SK-N-SH (cell line): ENCODE data around the gene ART5. TPM values are rescaled to one million over a fixed set of nuclear protein-coding genes. Genes with fewer than 3 reads are reported as not detected.

ENCODE experiments used
- CTCF ChIA-PET: fragments of 300-600, 350-600 bp; formaldehyde crosslinking; extraction: SDS; loops from one replicate; lab custom pipeline; 2021; lab: Yijun Ruan, JAX
- POLR2A ChIA-PET: fragments of 350-600 bp; sonication (Branson Sonifier 250); formaldehyde crosslinking; extraction: SDS; loops from one replicate; lab custom pipeline; 2020; ENCODE audit warnings: antibody characterized with exemption, inconsistent platforms; lab: Yijun Ruan, JAX
- DNase-seq: peaks from one replicate; pipeline ENCODE4 v3.0.0; 2012
- H2AFZ ChIP-seq: fragments of 200-600 bp; sonication (generic); 2 replicates; pipeline ENCODE4 v1.8.1; 2016; ENCODE audit warnings: antibody characterized with exemption, mild to moderate bottlenecking, low read depth
- H3F3A ChIP-seq: fragments of 200-600 bp; sonication (generic); replicated peaks from 2 replicates; pipeline ENCODE3; 2016; ENCODE audit warnings: antibody characterized with exemption, mild to moderate bottlenecking; ENCODE audit not compliant: insufficient read depth
- H3K27ac ChIP-seq, 2 experiments: fragments of 200-500 bp in 1 of 2; fragments of 200-600 bp in 1 of 2; sonication (Bioruptor generic) in 1 of 2; sonication (generic), shearing (Covaris generic) in 1 of 2; 2 replicates each; pipeline versions ENCODE4 v1.5.1 to v1.6.1; 2014 to 2016; ENCODE audit warnings: low read depth in 2 of 2, inconsistent platforms in 1 of 2, low read length in 1 of 2, mild to moderate bottlenecking in 1 of 2, mixed read lengths in 1 of 2
- H3K27me3 ChIP-seq: fragments of 200-600 bp; sonication (generic), shearing (Covaris generic); 2 replicates; pipeline ENCODE4 v1.6.1; 2016; ENCODE audit warnings: mixed run types; ENCODE audit not compliant: insufficient read depth
- H3K36me3 ChIP-seq, 2 experiments: fragments of 200-500 bp in 1 of 2; fragments of 200-600 bp in 1 of 2; sonication (Bioruptor generic) in 1 of 2; sonication (generic) in 1 of 2; replicated peaks in 1 of 2; 2 replicates each; pipeline versions ENCODE3 to v1.5.1; 2014 to 2016; ENCODE audit warnings: low read length in 1 of 2, mild to moderate bottlenecking in 1 of 2; ENCODE audit not compliant: insufficient read depth in 2 of 2, control insufficient read depth in 1 of 2
- H3K4me1 ChIP-seq, 2 experiments: fragments of 200-500 bp in 1 of 2; fragments of 200-600 bp in 1 of 2; sonication (Bioruptor generic) in 1 of 2; sonication (generic), shearing (Covaris generic) in 1 of 2; 2 replicates each; pipeline versions ENCODE4 v1.5.1 to v1.6.1; 2014 to 2016; ENCODE audit warnings: low read depth in 1 of 2, low read length in 1 of 2, mixed run types in 1 of 2; ENCODE audit not compliant: insufficient read depth in 2 of 2, control insufficient read depth in 1 of 2
- H3K4me2 ChIP-seq: fragments of 200-600 bp; sonication (generic), shearing (Covaris generic); 2 replicates; pipeline ENCODE4 v1.6.1; 2017; ENCODE audit warnings: mixed run types
- H3K4me3 ChIP-seq, 2 experiments: fragments of 200-500 bp in 1 of 2; fragments of 200-600 bp in 1 of 2; sonication (Bioruptor generic) in 1 of 2; sonication (generic), shearing (Covaris generic) in 1 of 2; 2 replicates each; pipeline versions ENCODE4 v1.5.1 to v1.8.1; 2014 to 2016; ENCODE audit warnings: low read depth in 2 of 2, inconsistent platforms in 1 of 2, low read length in 1 of 2, mild to moderate bottlenecking in 1 of 2, mixed read lengths in 1 of 2, moderate library complexity in 1 of 2
- H3K79me2 ChIP-seq: fragments of 200-600 bp; sonication (generic); 2 replicates; pipeline ENCODE4 v1.8.1; 2017; ENCODE audit warnings: mild to moderate bottlenecking; ENCODE audit not compliant: insufficient read depth
- H3K9ac ChIP-seq: fragments of 200-600 bp; sonication (generic); 2 replicates; pipeline ENCODE4 v1.6.1; 2017; ENCODE audit warnings: mixed run types
- H3K9me2 ChIP-seq: fragments of 200-600 bp; sonication (generic); 2 replicates; pipeline ENCODE4 v1.6.1; 2017; ENCODE audit warnings: mixed run types
- H3K9me3 ChIP-seq: fragments of 200-600 bp; sonication (generic); 2 replicates; pipeline ENCODE4 v1.6.1; 2017; ENCODE audit warnings: mixed run types, mild to moderate bottlenecking, moderate library complexity
- H4K20me1 ChIP-seq: fragments of 200-600 bp; sonication (generic); 2 replicates; pipeline ENCODE4 v1.6.1; 2017; ENCODE audit warnings: mild to moderate bottlenecking, mixed run types; ENCODE audit not compliant: insufficient read depth
- CHD2 ChIP-seq: fragments of 150-350 bp; IDR thresholded peaks from 2 replicates; pipeline ENCODE4 v1.6.1; 2018; ENCODE audit warnings: low read length; ENCODE audit not compliant: partially characterized antibody
- CTCF ChIP-seq: fragments of 200-600 bp; sonication (generic); IDR thresholded peaks from 2 replicates; pipeline ENCODE4 v1.6.1; 2017; ENCODE audit warnings: antibody characterized with exemption, mild to moderate bottlenecking, moderate library complexity
- ELF1 ChIP-seq: IDR thresholded peaks from 2 replicates; pipeline ENCODE4 v1.4.0; 2012
- FOSL2 ChIP-seq: IDR thresholded peaks from 2 replicates; pipeline ENCODE4 v1.4.0; 2012; ENCODE audit warnings: low read depth, mild to moderate bottlenecking, moderate library complexity, borderline replicate concordance
- FOXJ3 ChIP-seq: sonication (generic); formaldehyde crosslinking; IDR thresholded peaks from 2 replicates; pipeline ENCODE4 v1.5.1; 2020; ENCODE audit warnings: mild to moderate bottlenecking, missing genetic modification reagents
- FOXM1 ChIP-seq: IDR thresholded peaks from 2 replicates; pipeline ENCODE4 v1.4.0; 2012; ENCODE audit warnings: low read depth, mild to moderate bottlenecking
- GABPA ChIP-seq: IDR thresholded peaks from 2 replicates; pipeline ENCODE4 v1.4.0; 2012; ENCODE audit warnings: low read depth, mild to moderate bottlenecking
- IRF3 ChIP-seq: fragments of 150-350 bp; IDR thresholded peaks from 2 replicates; pipeline ENCODE4 v1.6.1; 2016; ENCODE audit warnings: mild to moderate bottlenecking, low read depth, low read length
- JUND ChIP-seq: IDR thresholded peaks from 2 replicates; pipeline ENCODE4 v1.4.0; 2012
- MAX ChIP-seq: IDR thresholded peaks from 2 replicates; pipeline ENCODE4 v1.4.0; 2012; ENCODE audit warnings: low read depth
- MXI1 ChIP-seq: IDR thresholded peaks from 2 replicates; pipeline ENCODE4 v1.6.1; 2012; ENCODE audit warnings: mild to moderate bottlenecking, low read depth, low read length, improper control_type of control experiment
- POLR2AphosphoS5 ChIP-seq: IDR thresholded peaks from 2 replicates; pipeline ENCODE4 v1.6.1; 2012; ENCODE audit warnings: low read depth, low read length
- RAD21 ChIP-seq: IDR thresholded peaks from 2 replicates; pipeline ENCODE4 v1.6.1; 2012; ENCODE audit warnings: mild to moderate bottlenecking, low read length
- REST ChIP-seq: IDR thresholded peaks from 2 replicates; pipeline ENCODE4 v1.6.1; 2012; ENCODE audit warnings: mild to moderate bottlenecking, low read depth, low read length, moderate library complexity
- SIN3A ChIP-seq: IDR thresholded peaks from 2 replicates; pipeline ENCODE4 v1.6.1; 2012; ENCODE audit warnings: low read depth, mild to moderate bottlenecking, low read length, moderate library complexity, borderline replicate concordance
- SMC3 ChIP-seq: IDR thresholded peaks from 2 replicates; pipeline ENCODE4 v1.6.1; 2012; ENCODE audit warnings: low read depth, low read length, improper control_type of control experiment
- TEAD4 ChIP-seq: IDR thresholded peaks from 2 replicates; pipeline ENCODE4 v1.4.0; 2012; ENCODE audit warnings: mild to moderate bottlenecking, borderline replicate concordance; ENCODE audit not compliant: insufficient read depth
- USF1 ChIP-seq: IDR thresholded peaks from 2 replicates; pipeline ENCODE4 v1.4.0; 2012; ENCODE audit warnings: low read depth, borderline replicate concordance
- YY1 ChIP-seq: IDR thresholded peaks from 2 replicates; pipeline ENCODE4 v1.4.0; 2012; ENCODE audit warnings: low read depth, mild to moderate bottlenecking
- WGBS: methylation state at CpG from one replicate; pipeline ENCODE4 v1.1.6; 2017; ENCODE audit warnings: low lambda C conversion rate; 5-methylcytosine and 5-hydroxymethylcytosine counted together
- polyA plus RNA-seq, 3 experiments: library from polyadenylated mRNA; depleted of rRNA; stranded (reverse); fragments of >200 nt; gene quantifications; 2 replicates each; pipeline ENCODE4 v1.2.3, GENCODE V29; 2012
- TF ChIP-seq, protein P1 (sequence below): IDR thresholded peaks from 2 replicates; pipeline ENCODE4; 2012
- TF ChIP-seq, protein P2 (sequence below): fragments of 150-350 bp; IDR thresholded peaks from 2 replicates; pipeline ENCODE4 v1.6.1; 2017; ENCODE audit warnings: antibody characterized with exemption, low read length, low read depth, borderline replicate concordance

The ART5 gene
- polyA plus RNA-seq, 1 of the 3 experiments (the other 2 are of a cell fraction): 0.59 TPM

- TF ChIP-seq CTCF (no peak), JUND (no peak), MAX (no peak)
- TF ChIP-seq, protein P1, sequence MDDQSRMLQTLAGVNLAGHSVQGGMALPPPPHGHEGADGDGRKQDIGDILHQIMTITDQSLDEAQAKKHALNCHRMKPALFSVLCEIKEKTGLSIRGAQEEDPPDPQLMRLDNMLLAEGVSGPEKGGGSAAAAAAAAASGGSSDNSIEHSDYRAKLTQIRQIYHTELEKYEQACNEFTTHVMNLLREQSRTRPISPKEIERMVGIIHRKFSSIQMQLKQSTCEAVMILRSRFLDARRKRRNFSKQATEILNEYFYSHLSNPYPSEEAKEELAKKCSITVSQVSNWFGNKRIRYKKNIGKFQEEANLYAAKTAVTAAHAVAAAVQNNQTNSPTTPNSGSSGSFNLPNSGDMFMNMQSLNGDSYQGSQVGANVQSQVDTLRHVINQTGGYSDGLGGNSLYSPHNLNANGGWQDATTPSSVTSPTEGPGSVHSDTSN: no peak
These were observed 2.0 kb downstream of the ART5 start (continued) for GRCh38 chr11:3639841-3640240.

GRCh38 chr11:3638513-3638912 lies 3.3 kb downstream of the ART5 start:
- H3F3A ChIP-seq: no peaks in the 10 kb centered on the region
- H3K4me3 ChIP-seq: no peak overlapping the region
- DNase-seq: no peak
- no peaks in the 10 kb centered on the region for H3K79me2 ChIP-seq
- no peak overlapping the region for H3K4me2 ChIP-seq
- POLR2A ChIA-PET: no interaction called here
- no peak overlapping the region for H3K9ac ChIP-seq
- no peaks in the 10 kb centered on the region for H3K27me3 ChIP-seq
- no peaks in the 10 kb centered on the region for H3K9me3 ChIP-seq
- CTCF ChIA-PET: no interaction called here
- TF ChIP-seq USF1 (no peak), SMC3 (no peak), POLR2AphosphoS5 (no peak), IRF3 (no peak), REST (no peak), ELF1 (no peak), YY1 (no peak), GABPA (no peak), FOSL2 (no peak), FOXJ3 (no peak), SIN3A (no peak), FOXM1 (no peak), CHD2 (no peak), RAD21 (no peak), MXI1 (no peak), MAX (no peak), TEAD4 (no peak)
- TF ChIP-seq, protein P1: no peak
- TF ChIP-seq, protein P2, sequence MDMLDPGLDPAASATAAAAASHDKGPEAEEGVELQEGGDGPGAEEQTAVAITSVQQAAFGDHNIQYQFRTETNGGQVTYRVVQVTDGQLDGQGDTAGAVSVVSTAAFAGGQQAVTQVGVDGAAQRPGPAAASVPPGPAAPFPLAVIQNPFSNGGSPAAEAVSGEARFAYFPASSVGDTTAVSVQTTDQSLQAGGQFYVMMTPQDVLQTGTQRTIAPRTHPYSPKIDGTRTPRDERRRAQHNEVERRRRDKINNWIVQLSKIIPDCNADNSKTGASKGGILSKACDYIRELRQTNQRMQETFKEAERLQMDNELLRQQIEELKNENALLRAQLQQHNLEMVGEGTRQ: no peak
- 65% methylated on average over 5 of the region's 5 CpGs for WGBS
- H3K27ac ChIP-seq: no peak overlapping the region
- H3K4me1 ChIP-seq: peaks cover 0 to 8% of the 10 kb centered on the region in 2 experiments; a peak in 1 of 4 replicates
- no peaks in the 10 kb centered on the region for H4K20me1 ChIP-seq
- H3K9me2 ChIP-seq: no peaks in the 10 kb centered on the region
- H2AFZ ChIP-seq: no peak overlapping the region
- H3K36me3 ChIP-seq: no peaks in the 10 kb centered on the region
